Astrocyte (in vitro differentiated cells and primary cell): ENCODE results near the gene SLC35C1. TPM values are rescaled to one million over a fixed set of nuclear protein-coding genes. Genes with fewer than 3 reads are reported as not detected.

Experiments used
- DNase-seq: peaks from one replicate; pipeline ENCODE4 v3.0.0-alpha.2; 2010; ENCODE audit warnings: low read depth
- FAIRE-seq: peaks from 2 replicates; lab custom pipeline; 2011; peaks lifted over from hg19 to GRCh38; lab: Jason Lieb, UNC
- H2AFZ ChIP-seq: 2 replicates; pipeline ENCODE4 v1.6.0; 2012; ENCODE audit warnings: low read depth, low read length, inconsistent platforms
- H3K27ac ChIP-seq: 2 replicates; pipeline ENCODE4 v1.5.1; 2011; ENCODE audit warnings: low read depth, low read length, inconsistent platforms
- H3K27me3 ChIP-seq: 2 replicates; pipeline ENCODE4 v1.6.0; 2011; ENCODE audit warnings: low read length, inconsistent platforms; ENCODE audit not compliant: insufficient read depth
- H3K36me3 ChIP-seq: 2 replicates; pipeline ENCODE4 v1.5.1; 2011; ENCODE audit warnings: low read length, inconsistent platforms; ENCODE audit not compliant: insufficient read depth
- H3K4me1 ChIP-seq: 2 replicates; pipeline ENCODE4 v1.5.1; 2011; ENCODE audit warnings: low read length, inconsistent platforms; ENCODE audit not compliant: insufficient read depth
- H3K4me2 ChIP-seq: 2 replicates; pipeline ENCODE4 v1.6.0; 2012; ENCODE audit warnings: low read length, inconsistent platforms
- H3K4me3 ChIP-seq: 2 replicates; pipeline ENCODE4 v1.5.1; 2011; ENCODE audit warnings: low read depth, mild to moderate bottlenecking, low read length, inconsistent platforms; ENCODE audit not compliant: insufficient read depth
- H3K79me2 ChIP-seq: 2 replicates; pipeline ENCODE4 v1.6.0; 2012; ENCODE audit warnings: mild to moderate bottlenecking, low read length, inconsistent platforms; ENCODE audit not compliant: insufficient read depth
- H3K9ac ChIP-seq: 2 replicates; pipeline ENCODE4 v1.6.0; 2012; ENCODE audit warnings: mild to moderate bottlenecking, low read length, inconsistent platforms
- H3K9me3 ChIP-seq: 2 replicates; pipeline ENCODE4 v1.5.1; 2012; ENCODE audit warnings: low read depth, mild to moderate bottlenecking, low read length, inconsistent platforms; ENCODE audit not compliant: insufficient read depth
- H4K20me1 ChIP-seq: 2 replicates; pipeline ENCODE4 v1.6.0; 2012; ENCODE audit warnings: low read length, inconsistent platforms; ENCODE audit not compliant: insufficient read depth
- H3K27ac Mint-ChIP-seq: one replicate; pipeline ENCODE4 v1.8.0; 2021; ENCODE audit warnings: mild to moderate bottlenecking, mixed read lengths; ENCODE audit not compliant: unreplicated experiment
- H3K27me3 Mint-ChIP-seq: one replicate; pipeline ENCODE4 v1.8.0; 2021; ENCODE audit warnings: low read depth, mixed read lengths; ENCODE audit not compliant: unreplicated experiment
- H3K36me3 Mint-ChIP-seq: one replicate; pipeline ENCODE4 v1.8.0; 2021; ENCODE audit warnings: low read depth, mixed read lengths; ENCODE audit not compliant: unreplicated experiment
- H3K4me1 Mint-ChIP-seq: one replicate; pipeline ENCODE4 v1.8.0; 2021; ENCODE audit warnings: low read depth, mixed read lengths; ENCODE audit not compliant: unreplicated experiment
- H3K4me3 Mint-ChIP-seq: one replicate; pipeline ENCODE4 v1.8.0; 2021; ENCODE audit warnings: mild to moderate bottlenecking, moderate library complexity, mixed read lengths; ENCODE audit not compliant: unreplicated experiment
- H3K9me3 Mint-ChIP-seq: one replicate; pipeline ENCODE4 v1.8.0; 2021; ENCODE audit warnings: mild to moderate bottlenecking, mixed read lengths; ENCODE audit not compliant: unreplicated experiment
- EZH2 ChIP-seq: IDR thresholded peaks from 2 replicates; pipeline ENCODE4 v1.6.1; 2012; ENCODE audit warnings: mild to moderate bottlenecking, low read length, inconsistent platforms; ENCODE audit not compliant: insufficient read depth
- total RNA-seq: library from RNA; stranded (reverse); gene quantifications from 2 replicates; pipeline ENCODE4 v1.2.1, GENCODE V29; 2021
- TF ChIP-seq, protein P1 (sequence below): IDR thresholded peaks from 2 replicates; pipeline ENCODE4 v1.5.1; 2011; ENCODE audit warnings: low read depth, mild to moderate bottlenecking, inconsistent platforms, low read length, moderate library complexity; ENCODE audit not compliant: insufficient read depth

The SLC35C1 gene
- total RNA-seq, 1 donor from 2014 or later = 23.4 TPM

DNA sequence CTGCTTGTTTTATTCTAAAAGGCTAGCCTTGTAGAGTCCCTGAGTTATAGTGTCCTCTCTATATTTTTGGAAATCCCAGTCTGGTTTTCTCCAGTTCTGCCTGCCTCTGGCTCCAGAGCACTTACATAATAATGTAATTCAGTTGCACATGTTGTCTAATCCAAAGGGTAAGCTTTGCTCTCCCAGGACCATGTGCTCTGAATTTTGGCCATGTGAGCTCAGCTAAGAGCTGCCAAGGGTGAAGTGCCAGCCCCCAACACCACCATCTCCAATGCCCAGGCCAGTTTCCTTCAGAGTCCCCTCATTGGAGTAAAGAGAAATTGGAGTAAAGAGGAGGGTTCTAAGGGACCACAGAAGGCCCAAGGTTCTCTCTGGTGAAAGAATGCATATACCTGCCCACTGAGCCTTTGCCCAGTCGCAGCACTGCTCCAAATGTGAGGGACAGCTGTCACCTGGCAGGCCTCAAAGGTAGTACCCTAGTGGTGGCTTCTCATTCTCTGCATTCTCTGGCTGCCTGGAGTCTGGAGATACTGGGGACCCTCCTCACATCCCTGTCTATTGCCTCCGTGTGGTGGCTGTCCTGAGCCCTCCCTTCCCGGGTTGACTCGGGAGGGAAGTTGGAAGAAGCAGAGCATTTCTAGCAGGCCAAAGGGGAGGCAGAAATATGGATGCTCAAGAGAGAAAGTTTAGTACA is 47.2 kb downstream of the SLC35C1 start:
- H3K27me3 Mint-ChIP-seq = no peaks in the 10 kb centered on the region
- Histone ChIP-seq H3K79me2 (peaks cover 71% of the 10 kb centered on the region), H2AFZ (no peak overlapping the region), H3K36me3 (no peaks in the 10 kb centered on the region), H3K4me2 (no peak overlapping the region), H3K9ac (no peak overlapping the region), H4K20me1 (peaks cover 72% of the 10 kb centered on the region), H3K27ac (no peak overlapping the region), H3K4me1 (peaks cover 23% of the 10 kb centered on the region), H3K4me3 (no peak overlapping the region), H3K27me3 (no peaks in the 10 kb centered on the region), H3K9me3 (no peaks in the 10 kb centered on the region)
- TF ChIP-seq, protein P1, sequence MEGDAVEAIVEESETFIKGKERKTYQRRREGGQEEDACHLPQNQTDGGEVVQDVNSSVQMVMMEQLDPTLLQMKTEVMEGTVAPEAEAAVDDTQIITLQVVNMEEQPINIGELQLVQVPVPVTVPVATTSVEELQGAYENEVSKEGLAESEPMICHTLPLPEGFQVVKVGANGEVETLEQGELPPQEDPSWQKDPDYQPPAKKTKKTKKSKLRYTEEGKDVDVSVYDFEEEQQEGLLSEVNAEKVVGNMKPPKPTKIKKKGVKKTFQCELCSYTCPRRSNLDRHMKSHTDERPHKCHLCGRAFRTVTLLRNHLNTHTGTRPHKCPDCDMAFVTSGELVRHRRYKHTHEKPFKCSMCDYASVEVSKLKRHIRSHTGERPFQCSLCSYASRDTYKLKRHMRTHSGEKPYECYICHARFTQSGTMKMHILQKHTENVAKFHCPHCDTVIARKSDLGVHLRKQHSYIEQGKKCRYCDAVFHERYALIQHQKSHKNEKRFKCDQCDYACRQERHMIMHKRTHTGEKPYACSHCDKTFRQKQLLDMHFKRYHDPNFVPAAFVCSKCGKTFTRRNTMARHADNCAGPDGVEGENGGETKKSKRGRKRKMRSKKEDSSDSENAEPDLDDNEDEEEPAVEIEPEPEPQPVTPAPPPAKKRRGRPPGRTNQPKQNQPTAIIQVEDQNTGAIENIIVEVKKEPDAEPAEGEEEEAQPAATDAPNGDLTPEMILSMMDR = no peak
- no peak for TF ChIP-seq EZH2
- H3K36me3 Mint-ChIP-seq = no peaks in the 10 kb centered on the region
- DNase-seq = no peak
- no peak overlapping the region for H3K4me3 Mint-ChIP-seq
- no peak overlapping the region for H3K27ac Mint-ChIP-seq
- no peaks in the 10 kb centered on the region for H3K9me3 Mint-ChIP-seq
- peaks cover 53% of the 10 kb centered on the region for H3K4me1 Mint-ChIP-seq
- FAIRE-seq = no peak

DNA sequence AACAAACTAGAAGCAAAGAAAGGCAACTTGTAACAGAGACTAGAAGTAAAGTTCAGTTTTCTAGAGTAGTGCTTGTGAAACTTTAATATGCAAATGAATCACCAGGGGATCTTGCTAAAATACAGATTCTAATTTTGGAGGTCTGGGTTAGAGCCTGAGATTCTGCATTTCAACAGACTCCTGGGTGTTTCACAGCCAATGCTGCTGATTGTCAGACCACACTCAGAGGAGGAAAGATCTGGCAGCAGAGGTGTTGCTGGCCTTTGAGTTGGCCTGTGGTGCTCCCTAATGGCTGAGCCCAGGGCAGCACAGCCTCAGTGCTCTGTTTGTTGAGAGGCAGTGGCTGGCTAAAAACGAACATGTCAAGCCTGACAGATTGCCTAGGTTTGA is 47.8 kb downstream of the SLC35C1 start:
- DNase-seq (no peak), FAIRE-seq (no peak)
- Histone ChIP-seq H3K9ac (no peak overlapping the region), H3K9me3 (no peaks in the 10 kb centered on the region), H3K4me3 (no peak overlapping the region), H3K4me1 (peaks cover 28% of the 10 kb centered on the region), H4K20me1 (peaks cover 77% of the 10 kb centered on the region), H3K27me3 (no peaks in the 10 kb centered on the region), H3K36me3 (no peaks in the 10 kb centered on the region), H3K27ac (no peak overlapping the region), H3K4me2 (no peak overlapping the region), H2AFZ (no peak overlapping the region), H3K79me2 (peaks cover 70% of the 10 kb centered on the region)
- no peaks in the 10 kb centered on the region for H3K27me3 Mint-ChIP-seq
- H3K4me1 Mint-ChIP-seq = peaks cover 57% of the 10 kb centered on the region
- no peak overlapping the region for H3K27ac Mint-ChIP-seq
- H3K36me3 Mint-ChIP-seq = no peaks in the 10 kb centered on the region
- TF ChIP-seq EZH2 = no peak
- TF ChIP-seq, protein P1 = no peak
- H3K4me3 Mint-ChIP-seq = no peak overlapping the region
- H3K9me3 Mint-ChIP-seq = no peaks in the 10 kb centered on the region
